GM12878 (cell line): Measurements from ENCODE around the gene COMT. TPM values are rescaled to one million over a fixed set of nuclear protein-coding genes. Genes with fewer than 3 reads are reported as not detected.

Source experiments
- ATAC-seq: fragments of 200-7000 bp; cut with Tn5 transposase; 3 replicates; pipeline ENCODE4 v1.9.1; 2020; ENCODE audit warnings: mild to moderate bottlenecking, moderate library complexity
- BruUV-seq: library from RNA; stranded (reverse); fragments of 400-500 nt; replicated peaks from 2 replicates; lab custom pipeline; 2021; lab: Mats Ljungman, UMichigan
- CTCF ChIA-PET: fragments of 300-600 bp; sonication (Branson Sonifier 250); formaldehyde crosslinking; extraction: SDS; loops from one replicate; lab custom pipeline; 2021; ENCODE audit warnings: inconsistent platforms; lab: Yijun Ruan, JAX
- POLR2A ChIA-PET: fragments of 350-600 bp; formaldehyde crosslinking; extraction: SDS; loops from one replicate; lab custom pipeline; 2021; ENCODE audit warnings: inconsistent platforms; lab: Charles Lee
- RAD21 ChIA-PET: fragments of 300-600 bp; sonication (Branson Sonifier 250); formaldehyde crosslinking; loops from one replicate; lab custom pipeline; 2023; ENCODE audit warnings: antibody characterized with exemption; ENCODE audit not compliant: unreplicated experiment; lab: Charles Lee
- SMC1A ChIA-PET: fragments of 300-600 bp; sonication (Branson Sonifier 250); formaldehyde crosslinking; loops from one replicate; lab custom pipeline; 2023; ENCODE audit not compliant: unreplicated experiment, uncharacterized antibody; lab: Charles Lee
- DNase-seq: peaks from one replicate; pipeline ENCODE4 v3.0.0-alpha.2; 2011; ENCODE audit warnings: low read depth, low spot score
- FAIRE-seq: peaks from 3 replicates; lab custom pipeline; 2011; peaks lifted over from hg19 to GRCh38; lab: Jason Lieb, UNC
- H2AFZ ChIP-seq: 2 replicates; pipeline ENCODE4 v1.6.0; 2011; ENCODE audit warnings: low read depth, low read length, control low read depth; ENCODE audit not compliant: control insufficient read depth
- H3K27ac ChIP-seq: 2 replicates; pipeline ENCODE4 v1.5.1; 2011; ENCODE audit warnings: control low read depth; ENCODE audit not compliant: control insufficient read depth, insufficient read depth
- H3K27me3 ChIP-seq, 2 experiments: replicated peaks in 1 of 2; 2 replicates each; pipeline versions ENCODE4 v1.6.0 to v1.6.1; 2011; ENCODE audit warnings: low read length in 1 of 2; ENCODE audit not compliant: control insufficient read depth in 2 of 2, insufficient read depth in 2 of 2
- H3K36me3 ChIP-seq, 2 experiments: 2 replicates each; pipeline ENCODE4 v1.5.1; 2011; ENCODE audit warnings: low read length in 1 of 2; ENCODE audit not compliant: control insufficient read depth in 2 of 2, insufficient read depth in 2 of 2
- H3K4me1 ChIP-seq: 2 replicates; pipeline ENCODE4 v1.6.1; 2011; ENCODE audit warnings: mild to moderate bottlenecking, low read length, moderate library complexity, mixed read lengths; ENCODE audit not compliant: control insufficient read depth, insufficient read depth
- H3K4me2 ChIP-seq: 2 replicates; pipeline ENCODE4 v1.6.0; 2011; ENCODE audit warnings: control low read depth; ENCODE audit not compliant: control insufficient read depth, insufficient read depth
- H3K4me3 ChIP-seq: fragments of 200-600 bp; sonication (generic); 2 replicates; pipeline ENCODE4 v1.5.1; 2016
- H3K79me2 ChIP-seq: 2 replicates; pipeline ENCODE4 v1.6.0; 2011; ENCODE audit warnings: low read length; ENCODE audit not compliant: control insufficient read depth, insufficient read depth
- H3K9ac ChIP-seq: 2 replicates; pipeline ENCODE4 v1.8.0; 2011; ENCODE audit warnings: low read length, control low read depth, mixed read lengths; ENCODE audit not compliant: control insufficient read depth, insufficient read depth
- H3K9me3 ChIP-seq: replicated peaks from 3 replicates; pipeline ENCODE4 v1.5.1; 2011; ENCODE audit warnings: mild to moderate bottlenecking, low read length; ENCODE audit not compliant: control insufficient read depth, insufficient read depth
- H4K20me1 ChIP-seq: 2 replicates; pipeline ENCODE4 v1.6.0; 2011; ENCODE audit not compliant: control insufficient read depth, insufficient read depth
- ATF7 ChIP-seq: fragments of 450-650 bp; IDR thresholded peaks from 2 replicates; pipeline ENCODE4 v1.6.1; 2016; ENCODE audit warnings: low read depth, mild to moderate bottlenecking
- BMI1 ChIP-seq: fragments of 450-650 bp; IDR thresholded peaks from 2 replicates; pipeline ENCODE4 v1.6.1; 2016; ENCODE audit warnings: mild to moderate bottlenecking, moderate library complexity, borderline replicate concordance
- CBX3 ChIP-seq: fragments of 200-600 bp; sonication (generic); IDR thresholded peaks from 2 replicates; pipeline ENCODE4 v1.6.1; 2016; ENCODE audit warnings: low read depth, borderline replicate concordance
- DPF2 ChIP-seq: fragments of 450-650 bp; IDR thresholded peaks from 2 replicates; pipeline ENCODE4 v1.6.1; 2017; ENCODE audit warnings: mild to moderate bottlenecking
- ETV6 ChIP-seq, 2 experiments: fragments of 450-650 bp in 1 of 2; IDR thresholded peaks in 1 of 2; conservative IDR thresholded peaks in 1 of 2; 2 replicates each; pipeline ENCODE4 v1.6.1; 2014; ENCODE audit warnings: antibody characterized with exemption in 1 of 2, borderline replicate concordance in 1 of 2, low read depth in 1 of 2, mild to moderate bottlenecking in 1 of 2, moderate library complexity in 1 of 2
- GABPA ChIP-seq: IDR thresholded peaks from 2 replicates; pipeline ENCODE4 v1.6.1; 2014; ENCODE audit warnings: antibody characterized with exemption, low read depth, mild to moderate bottlenecking, inconsistent platforms
- IRF4 ChIP-seq: IDR thresholded peaks from 2 replicates; pipeline ENCODE4 v1.6.1; 2011; ENCODE audit warnings: low read depth, low read length
- KAT2A ChIP-seq: conservative IDR thresholded peaks from 2 replicates; pipeline ENCODE4 v1.6.1; 2011; ENCODE audit warnings: low read depth, low read length; ENCODE audit not compliant: control insufficient read depth
- KLF5 ChIP-seq: fragments of 450-650 bp; IDR thresholded peaks from 2 replicates; pipeline ENCODE4 v1.6.1; 2014; ENCODE audit warnings: mild to moderate bottlenecking; ENCODE audit not compliant: partially characterized antibody
- MAX ChIP-seq: IDR thresholded peaks from 2 replicates; pipeline ENCODE4 v1.6.1; 2012; ENCODE audit warnings: low read depth, low read length, improper control_type of control experiment
- MTA3 ChIP-seq: IDR thresholded peaks from 2 replicates; pipeline ENCODE4 v1.6.1; 2012; ENCODE audit warnings: low read length, inconsistent platforms, borderline replicate concordance
- POLR2AphosphoS5 ChIP-seq: IDR thresholded peaks from 2 replicates; pipeline ENCODE4 v1.6.1; 2011; ENCODE audit warnings: mild to moderate bottlenecking, low read length, inconsistent platforms
- RBBP5 ChIP-seq: fragments of 200-600 bp; sonication (generic); conservative IDR thresholded peaks from 2 replicates; pipeline ENCODE4 v1.6.1; 2016
- SMARCA5 ChIP-seq: fragments of 450-650 bp; IDR thresholded peaks from 2 replicates; pipeline ENCODE4 v1.6.1; 2017; ENCODE audit warnings: mild to moderate bottlenecking
- WRNIP1 ChIP-seq: IDR thresholded peaks from 2 replicates; pipeline ENCODE4 v1.6.1; 2011; ENCODE audit warnings: low read depth, low read length, improper control_type of control experiment, borderline replicate concordance
- YY1 ChIP-seq: IDR thresholded peaks from 2 replicates; pipeline ENCODE4 v1.6.1; 2011; ENCODE audit warnings: low read depth, mild to moderate bottlenecking, low read length
- ZNF207 ChIP-seq: fragments of 450-650 bp; IDR thresholded peaks from 2 replicates; pipeline ENCODE4 v1.6.1; 2014; ENCODE audit warnings: antibody characterized with exemption, mild to moderate bottlenecking, borderline replicate concordance
- ZNF592 ChIP-seq: fragments of 450-650 bp; IDR thresholded peaks from 2 replicates; pipeline ENCODE4 v1.6.1; 2017; ENCODE audit warnings: mild to moderate bottlenecking, moderate library complexity
- WGBS: methylation state at CpG from one replicate; pipeline ENCODE4 v1.1.6; 2016; ENCODE audit warnings: low lambda C conversion rate; ENCODE audit not compliant: insufficient replicate concordance, insufficient coverage; ENCODE audit errors: missing lambda C conversion rate; 5-methylcytosine and 5-hydroxymethylcytosine counted together
- in situ Hi-C: fragments of 300-500 bp; cut with MboI; formaldehyde crosslinking; loops from 9 replicates; pipeline ENCODE4 v1.14.3; 2018; ENCODE audit warnings: mixed read lengths
- intact Hi-C: fragments of 100-400 bp; cut with micrococcal nuclease; formaldehyde crosslinking; loops from one replicate; pipeline ENCODE4 v1.14.2; 2022; ENCODE audit not compliant: unreplicated experiment
- polyA plus RNA-seq, 11 experiments: library from polyadenylated mRNA; depleted of rRNA in 4 of 11; unstranded in 6 of 11; stranded (reverse) in 5 of 11; fragments of >200 nt; fragmentation: Nextera tagmentation in 4 of 11; fragmentation: Illumina TruSeq in 1 of 11; extraction: Ambion mirVana in 4 of 11; extraction: Trizol in 1 of 11; gene quantifications; 1 replicate in 1 of 11; 2 replicates in 10 of 11; pipeline versions ENCODE4 v1.2.1 to v1.2.3, GENCODE V29; 2011 to 2016; ENCODE audit warnings: inconsistent platforms in 2 of 11, missing spikeins in 2 of 11, low read depth in 1 of 11
- total RNA-seq, 4 experiments: library from RNA; depleted of rRNA in 3 of 4; stranded (reverse); fragments of >200 nt in 3 of 4; fragmentation: Illumina TruSeq in 1 of 4; extraction: Trizol in 1 of 4; gene quantifications; 2 replicates each; pipeline versions ENCODE4 v1.2.1 to v1.2.3, GENCODE V29; 2013 to 2021

The COMT gene
- total and polyA plus RNA-seq, 10 of the 15 experiments (the other 5 are each of a cell fraction or from before 2014, with no cell fraction given), result 4.5 to 152 (median 66.1) TPM

DNA sequence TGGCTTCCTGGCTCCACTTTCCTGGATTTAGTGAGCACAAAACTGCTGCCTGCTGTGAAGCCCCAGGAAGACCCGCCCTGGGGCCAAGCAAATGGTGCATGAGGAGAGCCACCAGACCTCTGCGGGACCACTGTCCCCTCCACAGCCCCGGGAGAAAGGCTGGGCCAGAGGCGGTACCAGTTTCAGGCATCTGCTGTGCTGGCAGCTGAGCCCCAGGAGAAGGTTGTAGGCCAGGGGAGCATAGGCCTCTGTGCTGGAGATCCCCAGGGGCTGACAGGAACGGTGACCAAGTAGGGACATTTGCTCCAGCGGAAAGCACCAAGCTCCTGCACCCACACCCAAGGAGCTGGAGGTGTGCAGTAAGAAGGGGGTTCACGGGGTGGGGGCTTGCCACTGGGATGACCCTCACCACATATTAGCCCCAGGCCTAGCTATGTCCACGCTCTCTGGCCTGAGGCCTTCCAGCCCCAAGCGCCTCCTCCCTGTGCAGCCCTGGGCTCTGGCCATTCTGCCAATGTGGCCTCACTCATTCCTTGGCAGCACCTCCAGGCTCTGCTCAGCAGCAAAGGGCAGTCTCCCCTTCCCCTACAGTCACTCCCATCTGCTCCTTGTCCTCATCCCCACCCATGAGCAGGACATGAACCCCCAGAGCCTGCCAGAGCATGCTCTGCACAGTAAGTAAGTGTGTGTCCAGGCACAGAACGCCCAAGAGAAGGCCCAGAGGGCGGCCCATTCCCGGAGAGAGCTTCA, 24.0 kb upstream of the COMT start (continued):
- TF ChIP-seq DPF2 (no peak), RBBP5 (no peak), ETV6 (conservative IDR thresholded peaks at IDR 0.05 in 1 of 2, IDR thresholded peaks at IDR 0.05 in 1 of 2; ENCODE audit: borderline replicate concordance in 1 of 2, low read depth in 1 of 2) (no peak), ATF7 (no peak), MTA3 (no peak)
- TF ChIP-seq, all 136 proteins: peak for 0

DNA sequence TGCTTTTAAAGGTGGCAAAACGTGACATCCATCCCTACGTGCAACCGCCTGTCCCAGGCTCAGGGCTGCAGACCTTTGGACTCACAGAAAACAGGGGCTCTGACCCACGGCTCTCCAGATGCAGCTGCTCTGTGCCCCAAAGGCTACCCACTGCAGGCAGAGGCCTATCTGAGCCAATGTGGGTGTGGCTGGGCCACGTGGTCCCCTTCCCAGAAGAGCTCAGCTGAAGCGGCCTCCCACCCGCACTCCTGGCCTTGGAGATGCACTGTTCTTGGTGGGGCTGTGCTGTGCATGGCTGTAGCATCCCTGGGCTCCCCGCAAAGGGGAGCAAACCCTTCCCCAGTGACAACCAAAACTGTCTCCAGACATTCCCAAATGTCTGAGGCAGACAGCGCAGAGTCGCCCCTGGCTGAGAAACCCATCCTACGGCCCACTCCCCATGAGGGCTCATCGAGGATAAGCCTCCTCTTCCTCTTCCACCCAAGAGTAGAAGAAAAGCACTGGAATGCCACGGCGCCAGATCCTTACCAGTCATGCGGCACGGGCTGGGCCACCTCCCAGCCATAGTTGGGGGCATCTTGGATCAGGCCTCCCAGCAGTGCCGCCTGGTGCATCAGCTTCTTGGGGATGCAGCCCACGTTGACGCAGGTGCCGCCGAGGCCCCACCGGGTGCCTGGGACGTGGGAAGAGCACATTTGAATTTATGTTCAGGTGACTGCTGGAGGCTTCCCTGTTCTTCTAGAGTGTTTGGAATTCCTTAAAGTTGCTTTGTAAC, 23.1 kb upstream of the COMT start:
- H3K9me3 ChIP-seq, result no peaks in the 10 kb centered on the region
- 84% methylated on average over 22 of the region's 23 CpGs for WGBS
- SMC1A ChIA-PET, result no interaction called here
- no peak for TF ChIP-seq SMARCA5
- TF ChIP-seq POLR2AphosphoS5, result no peak
- no peak for TF ChIP-seq DPF2
- no peak for TF ChIP-seq ZNF592
- no peak for TF ChIP-seq CBX3
- TF ChIP-seq KLF5, result no peak
- TF ChIP-seq MAX, result no peak
- TF ChIP-seq KAT2A, result no peak
- no peak for TF ChIP-seq BMI1
- no peak for TF ChIP-seq ZNF207
- no peak for TF ChIP-seq IRF4
- TF ChIP-seq WRNIP1, result no peak
- no peak for TF ChIP-seq GABPA
- no peak for TF ChIP-seq YY1

More for the DNA sequence above, 23.1 kb upstream of the COMT start:
- FAIRE-seq (no peak), DNase-seq (no peak), ATAC-seq (no peak)
- H3K36me3 ChIP-seq, result peaks cover 2 to 13% of the 10 kb centered on the region in 2 experiments; a peak in 3 of 4 replicates
- in situ Hi-C loops, result loop anchor here (5.0 kb wide), 1 partner anchor 186 kb away; no protein-coding TSS in a partner anchor
- H3K9ac ChIP-seq, result no peak overlapping the region
- no peak overlapping the region for H3K27ac ChIP-seq
- ChIA-PET RAD21 (interaction anchor here (1.5 to 1.9 kb wide), 2 partner anchors 24 to 188 kb away, joined by 3 to 5 read pairs; no protein-coding TSS in a partner anchor), POLR2A (no interaction called here), CTCF (interaction anchor here (0.8 to 0.9 kb wide), 2 partner anchors 145 to 188 kb away, joined by 3 to 4 read pairs; no protein-coding TSS in a partner anchor)
- no peaks in the 10 kb centered on the region for H3K4me1 ChIP-seq
- no TSS peak for BruUV-seq
- H3K4me3 ChIP-seq, result no peak overlapping the region
- no peaks in the 10 kb centered on the region for H3K27me3 ChIP-seq
- no peaks in the 10 kb centered on the region for H3K79me2 ChIP-seq
- no peak overlapping the region for H2AFZ ChIP-seq
- no peak overlapping the region for H3K4me2 ChIP-seq
- no peaks in the 10 kb centered on the region for H4K20me1 ChIP-seq
- intact Hi-C loops, result no loop called here
